T-cell (primary cell): Measurements from ENCODE around the gene PARM1. TPM values are rescaled to one million over a fixed set of nuclear protein-coding genes. Genes with fewer than 3 reads are reported as not detected.

Experiments
- ATAC-seq, 4 experiments: fragments of 200-7000 bp in 3 of 4; fragments of 150-1000 bp in 1 of 4; cut with Tn5 transposase; replicated peaks in 1 of 4; 1 replicate in 3 of 4; 2 replicates in 1 of 4; pipeline ENCODE4 v1.10.0; 2021; ENCODE audit warnings: moderate library complexity in 3 of 4, mild to moderate bottlenecking in 2 of 4, moderate number of reproducible peaks in 1 of 4
- CTCF ChIA-PET, 2 donors: fragments of 300-600 bp; sonication (Branson Sonifier 250); formaldehyde crosslinking; loops; one replicate each; lab custom pipeline; 2022; ENCODE audit warnings: antibody characterized with exemption in 2 of 2; lab: Charles Lee
- POLR2A ChIA-PET, 2 donors: fragments of 300-600 bp; sonication (Branson Sonifier 250); formaldehyde crosslinking; loops; one replicate each; lab custom pipeline; 2022; ENCODE audit warnings: antibody characterized with exemption in 2 of 2; lab: Charles Lee
- DNase-seq, 35 experiments: peaks; one replicate each; pipeline versions ENCODE4 v3.0.0 to v3.0.0-alpha.2; 2013 to 2023
- H3K27ac ChIP-seq: one replicate; pipeline ENCODE4 v1.5.1; 2013; ENCODE audit warnings: low read length
- H3K27me3 ChIP-seq, 2 experiments: replicated peaks in 1 of 2; 1 replicate in 1 of 2; 2 replicates in 1 of 2; pipeline versions ENCODE4 v1.6.1 to v1.7.0; 2013; ENCODE audit warnings: low read length in 1 of 2, mixed read lengths in 1 of 2; ENCODE audit not compliant: control insufficient read depth in 2 of 2, insufficient read depth in 2 of 2; ENCODE audit errors: extremely low read depth in 1 of 2
- H3K36me3 ChIP-seq, 2 donors: 1 replicate in 1 of 2; 2 replicates in 1 of 2; pipeline versions ENCODE4 v1.6.1 to v1.7.0; 2013; ENCODE audit warnings: low read length in 1 of 2; ENCODE audit not compliant: control insufficient read depth in 2 of 2, insufficient read depth in 1 of 2; ENCODE audit errors: extremely low read depth in 1 of 2
- H3K4me1 ChIP-seq, 2 experiments: 1 replicate in 1 of 2; 2 replicates in 1 of 2; pipeline versions ENCODE4 v1.6.1 to v1.7.0; 2013; ENCODE audit warnings: low read length in 2 of 2, mixed read lengths in 1 of 2; ENCODE audit not compliant: insufficient read depth in 2 of 2, control insufficient read depth in 1 of 2; ENCODE audit errors: extremely low read depth in 1 of 2
- H3K4me3 ChIP-seq, 2 donors: 1 replicate in 1 of 2; 2 replicates in 1 of 2; pipeline versions ENCODE4 v1.5.1 to v1.7.0; 2013; ENCODE audit warnings: mild to moderate bottlenecking in 2 of 2, low read length in 1 of 2, moderate library complexity in 1 of 2; ENCODE audit not compliant: control insufficient read depth in 1 of 2; ENCODE audit errors: extremely low read depth in 1 of 2
- H3K9me3 ChIP-seq: 2 replicates; pipeline ENCODE4 v1.7.0; 2013
- H3K27ac Mint-ChIP-seq, 2 donors: one replicate each; pipeline ENCODE4 v1.8.0; 2020 to 2021; ENCODE audit warnings: mild to moderate bottlenecking in 2 of 2, mixed read lengths in 2 of 2
- H3K27me3 Mint-ChIP-seq, 2 donors: one replicate each; pipeline ENCODE4 v1.8.0; 2021 to 2022; ENCODE audit warnings: mixed read lengths in 2 of 2
- H3K36me3 Mint-ChIP-seq: one replicate; pipeline ENCODE4 v1.8.0; 2021; ENCODE audit warnings: mixed read lengths
- H3K4me1 Mint-ChIP-seq, 3 donors: one replicate each; pipeline ENCODE4 v1.8.0; 2020 to 2022; ENCODE audit warnings: mixed read lengths in 3 of 3, mild to moderate bottlenecking in 1 of 3
- H3K4me3 Mint-ChIP-seq, 3 donors: one replicate each; pipeline ENCODE4 v1.8.0; 2020 to 2022; ENCODE audit warnings: mild to moderate bottlenecking in 3 of 3, mixed read lengths in 3 of 3, moderate library complexity in 3 of 3
- H3K9me3 Mint-ChIP-seq, 3 donors: one replicate each; pipeline ENCODE4 v1.8.0; 2020 to 2022; ENCODE audit warnings: mixed read lengths in 3 of 3
- WGBS: methylation state at CpG from one replicate; pipeline ENCODE4 v1.1.5; 2013; ENCODE audit warnings: missing lambda C conversion rate; ENCODE audit not compliant: insufficient coverage; 5-methylcytosine and 5-hydroxymethylcytosine counted together
- total RNA-seq, 35 experiments: library from RNA in 6 of 35; stranded (reverse) in 6 of 35; fragments of 120-200 nt in 1 of 35; gene quantifications; one replicate each; pipeline versions ENCODE4 v1.2.1 to v1.2.4 and lab custom pipeline; 2013 to 2026

Gene PARM1, protein sequence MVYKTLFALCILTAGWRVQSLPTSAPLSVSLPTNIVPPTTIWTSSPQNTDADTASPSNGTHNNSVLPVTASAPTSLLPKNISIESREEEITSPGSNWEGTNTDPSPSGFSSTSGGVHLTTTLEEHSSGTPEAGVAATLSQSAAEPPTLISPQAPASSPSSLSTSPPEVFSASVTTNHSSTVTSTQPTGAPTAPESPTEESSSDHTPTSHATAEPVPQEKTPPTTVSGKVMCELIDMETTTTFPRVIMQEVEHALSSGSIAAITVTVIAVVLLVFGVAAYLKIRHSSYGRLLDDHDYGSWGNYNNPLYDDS
- total RNA-seq, result under 1 TPM; 0.13 to 0.38 (median 0.26) TPM
- 0.17 TPM for total RNA-seq (2013)
- total RNA-seq (lab: John Stamatoyannopoulos, UW), result 0 to 0.76 (median 0.21) reads per million in 29 experiments

DNA sequence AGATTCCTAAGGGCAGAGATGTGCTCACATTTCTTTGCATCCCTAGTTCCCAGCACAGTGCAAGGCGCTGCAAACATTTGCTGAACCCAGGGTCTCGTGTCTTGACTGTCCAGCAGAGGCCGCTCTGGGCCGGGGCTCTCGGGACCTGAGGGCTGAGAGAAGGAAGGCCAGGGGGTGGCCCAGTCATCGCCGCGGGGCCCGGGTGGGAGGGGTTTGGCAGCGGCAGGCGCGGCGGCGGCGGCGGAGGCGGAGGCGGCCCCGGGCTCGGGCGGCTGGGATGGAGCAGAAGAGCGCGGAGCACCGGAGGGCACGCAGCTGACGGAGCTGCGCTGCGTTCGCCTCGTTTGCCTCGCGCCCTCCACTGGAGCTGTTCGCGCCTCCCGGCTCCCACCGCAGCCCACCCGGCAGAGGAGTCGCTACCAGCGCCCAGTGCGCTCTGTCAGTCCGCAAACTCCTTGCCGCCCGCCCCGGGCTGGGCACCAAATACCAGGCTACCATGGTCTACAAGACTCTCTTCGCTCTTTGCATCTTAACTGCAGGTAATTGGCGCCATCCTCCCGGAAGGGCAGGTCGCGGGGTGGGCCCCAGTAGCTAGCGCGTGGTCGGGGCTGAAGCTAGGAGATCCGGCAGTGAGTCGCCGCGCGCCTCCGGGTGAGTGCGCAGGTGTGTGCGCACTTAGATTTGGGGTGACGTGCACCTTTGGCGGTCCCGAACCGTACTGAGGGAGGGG, at the start of gene PARM1:
PARM1 (plus strand) TSS at position 285 of the 730 bp plus-strand sequence; CDS start at position 497, 212 bp downstream.
- CTCF ChIA-PET, result no interaction called here
- Mint-ChIP-seq H3K4me3 (peak within 1 kb of the TSS in 2 of 3 donors; percentile 24 to 65), H3K27me3 (peaks cover 59 to 65% of the 10 kb centered on the region in 2 donors)

DNA sequence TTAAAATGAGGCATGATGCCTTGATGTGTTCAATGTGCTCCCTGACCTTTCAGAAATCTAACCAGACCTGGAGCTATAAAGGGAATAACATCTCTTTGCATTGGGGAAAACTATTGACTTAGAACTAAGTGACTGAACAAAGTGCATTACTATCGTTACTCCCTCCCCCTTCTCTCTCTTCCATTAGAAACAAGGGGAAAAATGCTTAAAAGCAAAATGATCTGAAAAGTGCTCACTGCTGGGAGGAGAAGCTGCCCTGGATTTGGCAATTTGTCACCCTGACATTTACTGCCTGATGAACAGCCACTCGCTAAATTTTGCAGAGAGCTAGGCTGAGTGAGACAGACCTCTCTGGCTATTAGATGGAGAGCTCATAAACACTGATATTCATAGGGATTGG, 48.6 kb upstream of the PARM1 start:
- ChIA-PET POLR2A (no interaction called here), CTCF (no interaction called here)
- H3K4me3 ChIP-seq, result no peak overlapping the region
- ATAC-seq (no peak), DNase-seq (no peak)
- H3K9me3 ChIP-seq, result no peaks in the 10 kb centered on the region
- Mint-ChIP-seq H3K9me3 (peaks cover 0 to 5% (median 0%) of the 10 kb centered on the region in 3 donors), H3K27ac (no peak overlapping the region), H3K4me1 (no peaks in the 10 kb centered on the region), H3K27me3 (peaks cover 0 to 16% of the 10 kb centered on the region in 2 donors), H3K4me3 (no peak overlapping the region), H3K36me3 (no peaks in the 10 kb centered on the region)
- no peaks in the 10 kb centered on the region for H3K27me3 ChIP-seq
- H3K27ac ChIP-seq, result no peak overlapping the region
- H3K4me1 ChIP-seq, result no peaks in the 10 kb centered on the region
- H3K36me3 ChIP-seq, result no peaks in the 10 kb centered on the region
- WGBS, result no CpG with 5 or more reads among the region's 2 CpGs

More for the DNA sequence above, at the start of gene PARM1:
- peaks cover 23 to 37% of the 10 kb centered on the region in 2 experiments for H3K27me3 ChIP-seq
- H3K9me3 Mint-ChIP-seq, result no peaks in the 10 kb centered on the region
- peaks cover 16 to 22% (median 19%) of the 10 kb centered on the region in 3 donors for H3K4me1 Mint-ChIP-seq
- DNase-seq (peak in 4 of 35 experiments; percentile 1 to 35 (median 9)), ATAC-seq (peak; percentile 18 to 37 (median 28))
- H3K27ac ChIP-seq, result no peak within 1 kb of the TSS
- H3K9me3 ChIP-seq, result no peaks in the 10 kb centered on the region
- POLR2A ChIA-PET, result no interaction called here
- peaks cover 0 to 6% of the 10 kb centered on the region in 2 experiments for H3K4me1 ChIP-seq
- no peaks in the 10 kb centered on the region for H3K36me3 ChIP-seq
- no peak within 1 kb of the TSS for H3K4me3 ChIP-seq
- no peaks in the 10 kb centered on the region for H3K36me3 Mint-ChIP-seq
- 4% methylated on average over 64 of the region's 64 CpGs for WGBS
- H3K27ac Mint-ChIP-seq, result no peak within 1 kb of the TSS

DNA sequence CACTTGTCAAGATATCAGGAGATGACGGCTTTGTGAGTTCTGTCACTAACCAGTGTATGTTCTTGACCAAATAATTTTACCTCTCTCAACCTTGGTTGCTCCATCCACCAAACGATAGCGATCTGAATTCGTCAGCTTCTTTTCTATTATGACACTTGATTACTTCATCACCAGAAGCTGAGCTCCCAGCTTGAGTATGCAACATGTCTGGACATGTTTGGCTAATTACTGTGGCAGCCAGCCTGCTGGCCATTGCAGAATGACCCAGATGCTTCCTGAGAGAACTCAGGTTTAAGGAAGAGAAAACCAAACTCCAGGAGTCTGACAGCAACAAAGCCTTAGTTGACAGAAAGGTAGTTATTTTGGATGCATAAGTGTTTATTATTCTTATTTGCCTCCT, 46.4 kb upstream of the PARM1 start:
- no CpG with 5 or more reads among the region's 4 CpGs for WGBS
- no peaks in the 10 kb centered on the region for H3K9me3 Mint-ChIP-seq
- H3K27me3 Mint-ChIP-seq, result peaks cover 0 to 6% of the 10 kb centered on the region in 2 donors
- H3K27ac ChIP-seq, result no peak overlapping the region
- no peaks in the 10 kb centered on the region for H3K9me3 ChIP-seq
- H3K36me3 ChIP-seq, result no peaks in the 10 kb centered on the region
- ChIA-PET CTCF (no interaction called here), POLR2A (no interaction called here)
- no peak overlapping the region for H3K27ac Mint-ChIP-seq
- no peaks in the 10 kb centered on the region for H3K27me3 ChIP-seq
- no peak for ATAC-seq
- no peak overlapping the region for H3K4me3 ChIP-seq
- no peaks in the 10 kb centered on the region for H3K4me1 ChIP-seq
- DNase-seq, result no peak
- no peak overlapping the region for H3K4me3 Mint-ChIP-seq
- no peaks in the 10 kb centered on the region for H3K4me1 Mint-ChIP-seq
- H3K36me3 Mint-ChIP-seq, result no peaks in the 10 kb centered on the region

DNA sequence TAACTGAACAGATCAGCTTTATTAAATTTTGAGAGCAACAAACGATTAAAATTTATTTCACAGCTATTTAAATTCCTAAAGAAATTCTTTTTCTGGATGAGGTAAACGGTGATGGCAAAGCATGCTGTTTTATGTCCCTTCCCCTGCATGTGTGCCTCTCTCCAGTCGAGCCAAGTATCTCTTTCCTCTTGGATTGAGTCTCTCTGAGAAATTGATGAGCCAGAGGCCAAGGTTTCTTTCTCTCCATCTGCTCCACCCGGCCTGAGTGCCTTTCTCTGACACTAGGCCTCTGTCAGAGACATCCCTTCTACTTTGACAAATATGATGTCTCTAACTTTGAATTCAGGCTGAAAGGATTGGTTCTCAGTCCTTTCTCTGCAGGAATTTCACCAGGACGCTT, 42.6 kb upstream of the PARM1 start:
- no peak overlapping the region for H3K27ac ChIP-seq
- WGBS, result 40% methylated on average over 3 of the region's 5 CpGs
- H3K36me3 ChIP-seq, result no peaks in the 10 kb centered on the region
- Mint-ChIP-seq H3K27ac (no peak overlapping the region), H3K4me1 (no peaks in the 10 kb centered on the region), H3K27me3 (no peaks in the 10 kb centered on the region), H3K36me3 (no peaks in the 10 kb centered on the region), H3K9me3 (no peaks in the 10 kb centered on the region), H3K4me3 (no peak overlapping the region)
- H3K4me3 ChIP-seq, result no peak overlapping the region
- DNase-seq (no peak), ATAC-seq (no peak)
- ChIA-PET POLR2A (no interaction called here), CTCF (interaction anchor here in 1 of 2 donors (0.6 to 0.7 kb wide), 2 partner anchors 15 to 23 kb away, joined by 3 to 4 read pairs; no protein-coding TSS in a partner anchor)
- H3K9me3 ChIP-seq, result no peaks in the 10 kb centered on the region
- no peaks in the 10 kb centered on the region for H3K4me1 ChIP-seq
- no peaks in the 10 kb centered on the region for H3K27me3 ChIP-seq

DNA sequence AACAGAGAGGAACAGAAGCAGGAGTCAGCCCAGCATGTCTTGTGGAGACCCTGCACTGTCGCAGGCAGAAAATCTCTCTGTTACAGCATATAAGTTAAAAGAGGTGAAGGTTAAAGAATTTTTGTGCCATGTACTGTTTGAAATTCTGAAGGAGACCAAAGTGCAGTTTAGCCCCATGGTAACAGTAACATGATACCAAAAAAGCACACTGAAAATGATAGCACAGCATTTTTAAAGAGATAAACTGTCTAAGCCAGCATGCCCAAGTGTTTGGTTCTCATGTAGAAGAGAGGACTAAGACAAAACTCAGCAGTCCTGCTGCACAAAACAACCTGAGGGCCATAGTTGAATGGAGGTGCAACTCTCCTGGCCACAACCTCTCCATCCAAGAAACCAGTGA, 41.9 kb upstream of the PARM1 start:
- no peak overlapping the region for H3K27ac ChIP-seq
- ChIA-PET CTCF (no interaction called here), POLR2A (no interaction called here)
- Mint-ChIP-seq H3K36me3 (no peaks in the 10 kb centered on the region), H3K27ac (no peak overlapping the region), H3K27me3 (no peaks in the 10 kb centered on the region), H3K9me3 (no peaks in the 10 kb centered on the region), H3K4me3 (no peak overlapping the region), H3K4me1 (no peaks in the 10 kb centered on the region)
- WGBS, result no CpG with 5 or more reads among the region's 1 CpG
- ATAC-seq (no peak), DNase-seq (no peak)
- H3K4me3 ChIP-seq, result no peak overlapping the region
- no peaks in the 10 kb centered on the region for H3K27me3 ChIP-seq
- no peaks in the 10 kb centered on the region for H3K4me1 ChIP-seq
- no peaks in the 10 kb centered on the region for H3K9me3 ChIP-seq
- no peaks in the 10 kb centered on the region for H3K36me3 ChIP-seq

DNA sequence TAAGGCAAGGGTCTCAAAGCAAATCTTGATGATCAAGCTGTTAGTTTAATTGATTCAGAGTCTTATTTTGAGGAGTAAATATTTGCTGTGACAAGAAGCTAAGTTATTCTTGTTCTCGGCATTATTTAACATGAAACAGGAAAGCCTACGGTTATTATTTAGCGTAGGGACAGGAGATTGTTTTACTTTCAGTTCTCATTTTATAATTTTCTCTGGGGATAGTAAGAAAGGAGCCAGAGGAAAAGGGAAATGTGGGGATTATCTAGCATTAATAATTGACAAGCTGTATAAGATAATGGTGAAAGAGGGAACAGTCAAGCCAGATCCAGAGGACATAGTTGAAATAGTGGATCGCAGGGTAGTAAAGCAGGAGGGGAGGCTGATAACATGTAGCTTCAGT, 39.7 kb upstream of the PARM1 start:
- H3K27ac Mint-ChIP-seq, result no peak overlapping the region
- no peak for ATAC-seq
- WGBS, result 80% methylated on average over 1 of the region's 4 CpGs
- no peaks in the 10 kb centered on the region for H3K36me3 Mint-ChIP-seq
- no peak for DNase-seq
- POLR2A ChIA-PET, result no interaction called here
- no peaks in the 10 kb centered on the region for H3K27me3 ChIP-seq
- H3K4me1 Mint-ChIP-seq, result no peaks in the 10 kb centered on the region
- H3K4me3 Mint-ChIP-seq, result no peak overlapping the region
- H3K9me3 Mint-ChIP-seq, result peaks cover 0 to 4% (median 0%) of the 10 kb centered on the region in 3 donors
- no peak overlapping the region for H3K4me3 ChIP-seq
- no peaks in the 10 kb centered on the region for H3K27me3 Mint-ChIP-seq
- CTCF ChIA-PET, result interaction anchor here (0.5 to 1.7 kb wide), 2 partner anchors 20 to 704 kb away, joined by 3 to 4 read pairs; no protein-coding TSS in a partner anchor
- H3K36me3 ChIP-seq, result no peaks in the 10 kb centered on the region
- H3K9me3 ChIP-seq, result no peaks in the 10 kb centered on the region
- H3K27ac ChIP-seq, result no peak overlapping the region
- no peaks in the 10 kb centered on the region for H3K4me1 ChIP-seq
